Neuron (in vitro differentiated cells): ENCODE data around the gene TMEM174.
A peak's percentile ranks its signal among the peaks of the same experiment; 100 is the strongest.
"Not testable (repeated sequence)": the region's sequence is repeated elsewhere in the genome, so short reads cannot be mapped to it uniquely, and the experiment has no call there.

ENCODE experiments used
- H2AFZ ChIP-seq: one replicate; pipeline ENCODE4 v1.6.1; 2013; ENCODE audit warnings: low read depth, mild to moderate bottlenecking, inconsistent platforms, low read length, moderate library complexity
- H3K27me3 ChIP-seq: one replicate; pipeline ENCODE4 v1.6.1; 2013; ENCODE audit warnings: low read length; ENCODE audit not compliant: insufficient read depth
- H3K36me3 ChIP-seq: one replicate; pipeline ENCODE4 v1.6.1; 2013; ENCODE audit warnings: low read length; ENCODE audit not compliant: insufficient read depth
- H3K4me1 ChIP-seq: one replicate; pipeline ENCODE4 v1.6.1; 2013; ENCODE audit warnings: low read length; ENCODE audit not compliant: insufficient read depth
- H3K4me3 ChIP-seq: 2 replicates; pipeline ENCODE4 v1.5.1; 2013; ENCODE audit warnings: mild to moderate bottlenecking, low read length, moderate library complexity
- H3K9me3 ChIP-seq: one replicate; pipeline ENCODE4 v1.6.1; 2013; ENCODE audit warnings: low read length

Gene TMEM174

DNA sequence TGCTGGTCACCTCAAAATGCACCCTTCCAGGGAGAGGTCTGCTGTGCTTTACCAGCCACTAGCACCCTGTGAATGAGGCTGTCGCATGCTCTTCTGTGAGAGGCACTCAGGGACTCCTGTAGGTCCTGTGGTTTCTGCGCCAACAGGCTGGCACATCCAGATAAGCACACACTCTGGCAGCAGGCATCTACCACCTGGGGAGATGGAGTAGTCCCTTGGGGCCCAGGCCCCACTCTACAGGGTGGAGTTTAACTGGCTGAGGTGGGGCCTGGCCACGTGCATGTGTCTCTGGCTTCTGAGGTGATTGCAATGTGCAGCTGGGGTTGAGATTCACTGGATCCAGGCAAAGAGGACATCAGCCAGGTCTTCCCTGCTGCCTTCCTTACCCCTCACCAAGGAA, 32.3 kb downstream of the TMEM174 start:
- Histone ChIP-seq H3K27me3 (peaks cover 11% of the 10 kb centered on the region), H3K36me3 (no peaks in the 10 kb centered on the region)

DNA sequence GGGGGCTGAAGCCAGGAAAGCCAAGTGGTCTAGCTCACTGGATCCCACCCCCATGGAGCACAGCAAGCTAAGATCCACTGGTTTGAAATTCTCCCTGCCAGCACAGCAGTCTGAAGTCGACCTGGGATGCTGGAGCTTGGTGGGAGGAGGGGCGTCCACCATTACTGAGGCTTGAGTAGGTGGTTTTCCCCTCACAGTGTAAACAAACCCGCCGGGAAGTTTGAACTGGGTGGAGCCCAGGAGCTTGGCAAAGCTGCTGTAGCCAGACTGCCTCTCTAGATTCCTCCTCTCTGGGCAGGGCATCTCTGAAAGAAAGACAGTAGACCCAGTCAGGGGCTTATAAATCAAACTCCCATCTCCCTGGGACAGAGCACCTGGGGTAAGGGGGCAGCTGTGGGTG, 34.2 kb downstream of the TMEM174 start:
- H3K4me3 ChIP-seq, H2AFZ ChIP-seq, H3K9me3 ChIP-seq, H3K4me1 ChIP-seq, H3K36me3 ChIP-seq: not testable (repeated sequence)
- peaks cover 11% of the 10 kb centered on the region for H3K27me3 ChIP-seq

More for the DNA sequence above, 32.3 kb downstream of the TMEM174 start:
- H3K4me1 ChIP-seq: no peaks in the 10 kb centered on the region
- H2AFZ ChIP-seq: no peak overlapping the region
- H3K4me3 ChIP-seq: no peak overlapping the region
- H3K9me3 ChIP-seq: no peaks in the 10 kb centered on the region

DNA sequence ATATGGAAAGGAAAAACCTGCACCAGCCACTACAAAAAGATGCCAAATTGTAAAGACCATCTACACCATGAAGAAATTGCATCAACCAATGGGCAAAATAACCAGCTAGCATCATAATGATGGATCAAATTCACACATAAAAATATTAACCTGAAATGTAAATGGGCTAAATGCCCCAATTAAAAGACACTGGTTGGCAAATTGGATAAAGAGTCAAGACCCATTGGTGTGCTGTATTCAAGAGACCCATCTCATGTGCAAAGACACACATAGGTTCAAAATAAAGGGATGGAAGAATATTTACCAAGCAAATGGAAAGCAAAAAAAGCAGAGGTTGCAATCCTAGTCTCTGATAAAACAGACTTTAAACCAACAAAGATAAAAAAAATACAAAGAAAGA, 36.1 kb downstream of the TMEM174 start:
- not testable (repeated sequence) for H3K9me3 ChIP-seq, H2AFZ ChIP-seq, H3K4me3 ChIP-seq, H3K36me3 ChIP-seq, H3K4me1 ChIP-seq
- H3K27me3 ChIP-seq: peaks cover 19% of the 10 kb centered on the region

DNA sequence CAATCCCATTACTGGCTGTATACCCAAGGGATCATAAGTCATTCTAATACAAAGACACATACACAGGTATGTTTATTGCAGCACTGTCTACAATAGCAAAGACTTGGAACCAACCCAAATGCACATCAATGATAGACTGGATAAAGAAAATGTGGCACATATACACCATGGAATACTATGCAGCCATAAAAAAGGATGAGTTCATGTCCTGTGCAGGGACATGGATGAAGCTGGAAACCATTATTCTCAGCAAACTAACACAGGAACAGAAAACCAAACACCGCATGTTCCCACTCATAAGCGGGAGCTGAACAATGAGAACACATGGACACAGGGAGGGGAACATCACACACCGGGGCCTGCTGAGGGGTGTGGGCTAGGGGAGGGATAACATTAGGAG, 39.7 kb downstream of the TMEM174 start:
- not testable (repeated sequence) for H3K9me3 ChIP-seq, H3K36me3 ChIP-seq, H2AFZ ChIP-seq, H3K4me3 ChIP-seq, H3K4me1 ChIP-seq
- peaks cover 29% of the 10 kb centered on the region for H3K27me3 ChIP-seq

DNA sequence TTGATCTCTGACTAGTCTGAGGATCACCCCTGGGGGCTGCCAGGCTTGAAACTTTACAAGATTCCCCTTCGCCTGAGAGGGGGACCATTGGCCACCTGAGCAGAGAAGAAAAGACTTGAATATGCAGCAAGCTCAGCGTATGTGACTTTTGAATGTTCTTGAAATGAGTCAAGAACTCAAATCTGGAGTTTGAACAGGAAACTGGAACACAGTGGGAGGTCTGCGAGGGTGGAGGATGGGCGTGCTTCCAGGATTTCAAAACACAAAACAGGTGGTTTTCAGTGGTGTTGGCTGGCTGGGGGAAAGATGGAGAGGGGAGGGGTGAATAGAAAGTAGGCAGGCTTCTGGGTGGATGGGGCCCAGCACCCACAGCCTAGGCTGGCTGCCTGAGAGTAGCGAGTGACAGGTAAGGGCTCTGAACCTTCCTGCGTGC, 40.6 kb downstream of the TMEM174 start:
- H2AFZ ChIP-seq: no peak overlapping the region
- no peak overlapping the region for H3K4me3 ChIP-seq
- H3K27me3 ChIP-seq: peaks cover 35% of the 10 kb centered on the region
- H3K36me3 ChIP-seq: no peaks in the 10 kb centered on the region
- peaks cover 2% of the 10 kb centered on the region for H3K9me3 ChIP-seq
- no peaks in the 10 kb centered on the region for H3K4me1 ChIP-seq

GRCh38 chr5:73214306-73214705, 41.3 kb downstream of the TMEM174 start:
- no peaks in the 10 kb centered on the region for H3K36me3 ChIP-seq
- no peaks in the 10 kb centered on the region for H3K4me1 ChIP-seq
- H3K4me3 ChIP-seq: no peak overlapping the region
- H2AFZ ChIP-seq: no peak overlapping the region
- peaks cover 2% of the 10 kb centered on the region for H3K9me3 ChIP-seq
- H3K27me3 ChIP-seq: peaks cover 35% of the 10 kb centered on the region

- no peak overlapping the region for H3K4me3 ChIP-seq
- no peaks in the 10 kb centered on the region for H3K36me3 ChIP-seq
- H3K9me3 ChIP-seq: peaks cover 2% of the 10 kb centered on the region
- no peak overlapping the region for H2AFZ ChIP-seq
- peaks cover 41% of the 10 kb centered on the region for H3K27me3 ChIP-seq
- H3K4me1 ChIP-seq: no peaks in the 10 kb centered on the region
Measured at GRCh38 chr5:73214996-73215395, 42.0 kb downstream of the TMEM174 start.

DNA sequence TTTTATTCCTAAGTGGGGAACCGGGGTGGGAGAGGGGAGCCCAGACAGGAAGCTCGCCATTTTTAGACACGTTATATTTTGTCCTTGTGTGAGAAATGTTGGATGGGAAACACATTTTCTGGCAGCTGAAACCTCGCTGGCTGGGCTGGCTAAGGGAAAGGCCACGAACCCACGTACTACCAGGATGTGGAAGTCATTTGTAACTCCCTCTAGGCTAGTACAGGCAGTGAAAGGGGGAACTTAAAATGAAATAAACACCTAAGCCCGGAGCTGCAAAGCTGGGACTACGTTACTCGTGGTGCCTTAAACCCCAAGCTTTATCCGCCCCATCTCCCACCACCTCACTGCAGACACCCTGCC, 42.5 kb downstream of the TMEM174 start:
- Histone ChIP-seq H3K4me3 (no peak overlapping the region), H3K27me3 (peaks cover 46% of the 10 kb centered on the region), H3K4me1 (no peaks in the 10 kb centered on the region)

GRCh38 chr5:73215891-73216610, 43.1 kb downstream of the TMEM174 start:
- Histone ChIP-seq H2AFZ (peak overlapping the region; percentile 66), H3K4me1 (no peaks in the 10 kb centered on the region), H3K27me3 (peaks cover 48% of the 10 kb centered on the region), H3K36me3 (no peaks in the 10 kb centered on the region), H3K9me3 (peaks cover 2% of the 10 kb centered on the region), H3K4me3 (peak overlapping the region; percentile 20)

More for the DNA sequence above, 42.5 kb downstream of the TMEM174 start:
- Histone ChIP-seq H3K9me3 (peaks cover 2% of the 10 kb centered on the region), H3K36me3 (no peaks in the 10 kb centered on the region), H2AFZ (no peak overlapping the region)

- H3K4me3 ChIP-seq: no peak overlapping the region
- peaks cover 62% of the 10 kb centered on the region for H3K27me3 ChIP-seq
- H3K36me3 ChIP-seq: no peaks in the 10 kb centered on the region
- H3K9me3 ChIP-seq: peaks cover 2% of the 10 kb centered on the region
- no peaks in the 10 kb centered on the region for H3K4me1 ChIP-seq
- H2AFZ ChIP-seq: no peak overlapping the region
Measured at GRCh38 chr5:73218552-73219171, 45.7 kb downstream of the TMEM174 start.

- H2AFZ ChIP-seq, H3K4me1 ChIP-seq, H3K4me3 ChIP-seq, H3K9me3 ChIP-seq, H3K36me3 ChIP-seq: not testable (repeated sequence)
- peaks cover 57% of the 10 kb centered on the region for H3K27me3 ChIP-seq
Measured at GRCh38 chr5:73219336-73219735, 46.3 kb downstream of the TMEM174 start.

GRCh38 chr5:73221161-73221560, 48.2 kb downstream of the TMEM174 start:
- Histone ChIP-seq H3K36me3 (no peaks in the 10 kb centered on the region), H3K4me1 (no peaks in the 10 kb centered on the region), H3K9me3 (peaks cover 2% of the 10 kb centered on the region), H3K27me3 (peaks cover 41% of the 10 kb centered on the region), H3K4me3 (no peak overlapping the region), H2AFZ (no peak overlapping the region)

GRCh38 chr5:73221726-73222125, 48.7 kb downstream of the TMEM174 start:
- Histone ChIP-seq H3K4me1 (no peaks in the 10 kb centered on the region), H3K4me3 (no peak overlapping the region), H3K36me3 (no peaks in the 10 kb centered on the region), H2AFZ (no peak overlapping the region), H3K9me3 (peaks cover 2% of the 10 kb centered on the region), H3K27me3 (peaks cover 39% of the 10 kb centered on the region)

DNA sequence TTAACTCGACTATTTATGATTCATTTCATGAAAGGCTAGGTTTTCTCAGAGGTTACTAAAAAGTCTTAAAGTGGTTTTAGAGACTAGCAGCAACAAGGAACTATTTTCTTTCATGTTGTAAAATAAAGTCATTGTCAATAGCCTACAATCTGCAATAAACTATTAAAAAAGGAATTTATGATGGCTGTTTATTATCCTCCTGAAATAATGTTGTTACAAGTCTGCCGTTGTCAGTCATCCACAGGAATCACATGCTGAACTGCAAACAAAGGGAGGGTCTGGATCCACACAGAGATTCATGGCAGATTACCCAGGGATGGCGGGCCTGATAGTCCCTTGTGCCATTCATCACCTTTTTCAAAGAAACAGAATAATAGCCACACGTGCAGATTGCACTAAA, 49.2 kb downstream of the TMEM174 start:
- H3K27me3 ChIP-seq: peaks cover 39% of the 10 kb centered on the region
- no peak overlapping the region for H3K4me3 ChIP-seq

More for the DNA sequence above, 49.2 kb downstream of the TMEM174 start:
- H2AFZ ChIP-seq: no peak overlapping the region
- H3K9me3 ChIP-seq: peaks cover 2% of the 10 kb centered on the region
- no peaks in the 10 kb centered on the region for H3K36me3 ChIP-seq
- H3K4me1 ChIP-seq: no peaks in the 10 kb centered on the region
